Gastroesophageal sphincter (tissue), 4 donors: Measurements from ENCODE around the gene PARN. TPM values are rescaled to one million over a fixed set of nuclear protein-coding genes. Genes with fewer than 3 reads are reported as not detected.

Experiments used
- ATAC-seq: fragments of 150-250 bp; one replicate; pipeline ENCODE4 v1.9.1; 2016; ENCODE audit warnings: mild to moderate bottlenecking, moderate library complexity
- H3K27ac ChIP-seq, 4 donors: fragments of 200-600 bp; sonication (generic) in 3 of 4; 1 replicate in 3 of 4; 2 replicates in 1 of 4; pipeline ENCODE4 v1.5.1; 2016 to 2019
- H3K27me3 ChIP-seq: fragments of 200-600 bp; sonication (generic); one replicate; pipeline ENCODE4 v1.5.1; 2019
- H3K36me3 ChIP-seq, 2 donors: fragments of 200-600 bp; sonication (generic); one replicate each; pipeline ENCODE4 v1.5.1; 2019; ENCODE audit warnings: control low read depth in 1 of 2
- H3K4me1 ChIP-seq, 3 donors: fragments of 200-600 bp; sonication (generic); 1 replicate in 2 of 3; 2 replicates in 1 of 3; pipeline ENCODE4 v1.5.1; 2016 to 2019; ENCODE audit warnings: control low read depth in 2 of 3
- H3K4me3 ChIP-seq, 2 donors: fragments of 200-600 bp; sonication (generic); one replicate each; pipeline ENCODE4 v1.5.1; 2019; ENCODE audit warnings: mild to moderate bottlenecking in 1 of 2, moderate library complexity in 1 of 2
- H3K9me3 ChIP-seq, 3 donors: fragments of 200-600 bp; sonication (generic); one replicate each; pipeline ENCODE4 v1.5.1; 2017 to 2019; ENCODE audit warnings: control low read depth in 2 of 3
- CTCF ChIP-seq, 4 experiments: fragments of 200-600 bp in 2 of 4; fragments of 450-650 bp in 2 of 4; sonication (generic) in 1 of 4; IDR thresholded peaks; one replicate each; pipeline ENCODE4 v1.5.1; 2017 to 2019; ENCODE audit warnings: antibody characterized with exemption in 4 of 4, mild to moderate bottlenecking in 2 of 4, moderate library complexity in 2 of 4
- EP300 ChIP-seq: sonication (generic); formaldehyde crosslinking; IDR thresholded peaks from one replicate; pipeline ENCODE4 v1.6.1; 2017; ENCODE audit warnings: antibody characterized with exemption, mild to moderate bottlenecking
- POLR2A ChIP-seq, 2 donors: fragments of 450-650 bp; IDR thresholded peaks; one replicate each; pipeline ENCODE4 v1.6.1; 2017; ENCODE audit warnings: antibody characterized with exemption in 2 of 2, mild to moderate bottlenecking in 2 of 2, moderate library complexity in 1 of 2
- POLR2AphosphoS5 ChIP-seq: sonication (generic); formaldehyde crosslinking; IDR thresholded peaks from one replicate; pipeline ENCODE4 v1.6.1; 2017; ENCODE audit warnings: antibody characterized with exemption
- WGBS, 2 donors: methylation state at CpG; one replicate each; pipeline ENCODE4 v1.1.5; 2018; ENCODE audit warnings: low coverage in 1 of 2; 5-methylcytosine and 5-hydroxymethylcytosine counted together
- total RNA-seq, 4 donors: library from RNA; depleted of rRNA; stranded (reverse); fragments of >200 nt; gene quantifications; one replicate each; pipeline ENCODE4 v1.1.0, GENCODE V29; 2016

PARN gene
- total RNA-seq, 4 donors from 2014 or later = 34.9 to 49.7 (median 40.0) TPM

GRCh38 chr16:14475370-14476139 is 154.5 kb downstream of the PARN start:
- H3K9me3 ChIP-seq = no peaks in the 10 kb centered on the region
- no peaks in the 10 kb centered on the region for H3K27me3 ChIP-seq
- 77 to 81% methylated on average over 6 to 7 of the region's 7 CpGs for WGBS, 2 donors
- TF ChIP-seq EP300 (no peak), POLR2A (IDR thresholded peaks at IDR 0.05) (no peak), POLR2AphosphoS5 (no peak), CTCF (IDR thresholded peaks at IDR 0.05) (no peak)
- no peaks in the 10 kb centered on the region for H3K4me1 ChIP-seq
- no peak for ATAC-seq
- H3K36me3 ChIP-seq = peaks cover 0 to 21% of the 10 kb centered on the region in 2 donors
- H3K4me3 ChIP-seq = no peak overlapping the region
- no peak overlapping the region for H3K27ac ChIP-seq

- TF ChIP-seq POLR2AphosphoS5 (no peak), CTCF (IDR thresholded peaks at IDR 0.05) (no peak), EP300 (no peak), POLR2A (IDR thresholded peaks at IDR 0.05) (no peak)
- Histone ChIP-seq H3K4me3 (no peak overlapping the region), H3K27ac (no peak overlapping the region), H3K4me1 (no peaks in the 10 kb centered on the region), H3K27me3 (no peaks in the 10 kb centered on the region), H3K36me3 (peaks cover 0 to under 1% of the 10 kb centered on the region in 2 donors), H3K9me3 (no peaks in the 10 kb centered on the region)
- WGBS, 2 donors = 90 to 98% methylated on average over 5 of the region's 5 CpGs
- no peak for ATAC-seq
Observed at GRCh38 chr16:14473488-14473887, 156.6 kb downstream of the PARN start.

GRCh38 chr16:14472357-14472756 is 157.7 kb downstream of the PARN start:
- no peak for TF ChIP-seq POLR2AphosphoS5
- TF ChIP-seq EP300 = no peak
- TF ChIP-seq CTCF (IDR thresholded peaks at IDR 0.05) = no peak
- no peak for TF ChIP-seq POLR2A (IDR thresholded peaks at IDR 0.05)
- ATAC-seq = no peak
- Histone ChIP-seq H3K4me3 (no peak overlapping the region), H3K27ac (no peak overlapping the region), H3K36me3 (no peaks in the 10 kb centered on the region), H3K4me1 (no peaks in the 10 kb centered on the region), H3K27me3 (no peaks in the 10 kb centered on the region), H3K9me3 (no peaks in the 10 kb centered on the region)
- 73 to 89% methylated on average over 2 of the region's 2 CpGs for WGBS, 2 donors

GRCh38 chr16:14470788-14471187 is 159.3 kb downstream of the PARN start:
- no peaks in the 10 kb centered on the region for H3K27me3 ChIP-seq
- TF ChIP-seq POLR2AphosphoS5 (no peak), EP300 (no peak), CTCF (IDR thresholded peaks at IDR 0.05) (no peak)
- ATAC-seq = no peak
- H3K36me3 ChIP-seq = no peaks in the 10 kb centered on the region
- no peak overlapping the region for H3K27ac ChIP-seq
- H3K9me3 ChIP-seq = no peaks in the 10 kb centered on the region
- H3K4me3 ChIP-seq = no peak overlapping the region
- no peaks in the 10 kb centered on the region for H3K4me1 ChIP-seq
- WGBS, 2 donors = 86 to 89% methylated on average over 2 of the region's 2 CpGs

GRCh38 chr16:14465799-14466198 is 164.3 kb downstream of the PARN start:
- WGBS, 2 donors = 95 to 98% methylated on average over 3 of the region's 3 CpGs
- TF ChIP-seq CTCF (IDR thresholded peaks at IDR 0.05) (no peak), POLR2AphosphoS5 (no peak), POLR2A (IDR thresholded peaks at IDR 0.05) (no peak), EP300 (no peak)
- no peak for ATAC-seq
- Histone ChIP-seq H3K9me3 (peaks cover 0 to 14% (median 0%) of the 10 kb centered on the region in 3 donors), H3K27me3 (no peaks in the 10 kb centered on the region), H3K4me1 (no peaks in the 10 kb centered on the region), H3K27ac (no peak overlapping the region), H3K4me3 (no peak overlapping the region), H3K36me3 (peaks cover 0 to 15% of the 10 kb centered on the region in 2 donors)
